Measurements from ENCODE around the gene LRFN2.

- TF ChIP-seq, protein P1, sequence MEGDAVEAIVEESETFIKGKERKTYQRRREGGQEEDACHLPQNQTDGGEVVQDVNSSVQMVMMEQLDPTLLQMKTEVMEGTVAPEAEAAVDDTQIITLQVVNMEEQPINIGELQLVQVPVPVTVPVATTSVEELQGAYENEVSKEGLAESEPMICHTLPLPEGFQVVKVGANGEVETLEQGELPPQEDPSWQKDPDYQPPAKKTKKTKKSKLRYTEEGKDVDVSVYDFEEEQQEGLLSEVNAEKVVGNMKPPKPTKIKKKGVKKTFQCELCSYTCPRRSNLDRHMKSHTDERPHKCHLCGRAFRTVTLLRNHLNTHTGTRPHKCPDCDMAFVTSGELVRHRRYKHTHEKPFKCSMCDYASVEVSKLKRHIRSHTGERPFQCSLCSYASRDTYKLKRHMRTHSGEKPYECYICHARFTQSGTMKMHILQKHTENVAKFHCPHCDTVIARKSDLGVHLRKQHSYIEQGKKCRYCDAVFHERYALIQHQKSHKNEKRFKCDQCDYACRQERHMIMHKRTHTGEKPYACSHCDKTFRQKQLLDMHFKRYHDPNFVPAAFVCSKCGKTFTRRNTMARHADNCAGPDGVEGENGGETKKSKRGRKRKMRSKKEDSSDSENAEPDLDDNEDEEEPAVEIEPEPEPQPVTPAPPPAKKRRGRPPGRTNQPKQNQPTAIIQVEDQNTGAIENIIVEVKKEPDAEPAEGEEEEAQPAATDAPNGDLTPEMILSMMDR (IDR thresholded peaks at IDR 0.05; ENCODE audit: control extremely low read depth in 1 of 3, insufficient read depth in 1 of 3, low read depth in 1 of 3, low read length in 3 of 3) = peak; percentile 70 to 73 (median 70)
- TF ChIP-seq MAX (IDR thresholded peaks at IDR 0.05) = no peak
- no peak for TF ChIP-seq SUZ12 (IDR thresholded peaks at IDR 0.05; ENCODE audit: low read length)
- TF ChIP-seq ZNF274 (IDR thresholded peaks at IDR 0.05; ENCODE audit: borderline replicate concordance, extremely low read depth, low read length) = no peak
- no peak for TF ChIP-seq EZH2 (IDR thresholded peaks at IDR 0.05; ENCODE audit: low read depth, low read length, severe bottlenecking)
- no peak for TF ChIP-seq EP300 (IDR thresholded peaks at IDR 0.05; ENCODE audit: borderline replicate concordance in 1 of 2, low read depth in 2 of 2, low read length in 2 of 2)
- TF ChIP-seq RFX5 (IDR thresholded peaks at IDR 0.05; ENCODE audit: borderline replicate concordance, low read depth, low read length) = no peak
- no peak for TF ChIP-seq HDAC2 (IDR thresholded peaks at IDR 0.05; ENCODE audit: borderline replicate concordance in 1 of 2, low read depth in 2 of 2, low read length in 2 of 2)
- peak; percentile 47 to 69 for TF ChIP-seq RAD21 (IDR thresholded peaks at IDR 0.05 in 1 of 2, conservative IDR thresholded peaks at IDR 0.05 in 1 of 2; ENCODE audit: low read depth in 2 of 2, low read length in 2 of 2)
- TF ChIP-seq GABPA (IDR thresholded peaks at IDR 0.05; ENCODE audit: borderline replicate concordance, insufficient read depth, low read length) = no peak
- no peak for TF ChIP-seq BCL11A (IDR thresholded peaks at IDR 0.05; ENCODE audit: low read depth in 2 of 2, low read length in 2 of 2)
- no peak for TF ChIP-seq E2F6 (IDR thresholded peaks at IDR 0.05)
- no peak for TF ChIP-seq POLR2A (IDR thresholded peaks at IDR 0.05; ENCODE audit: control extremely low read depth in 1 of 2, low read depth in 2 of 2, low read length in 2 of 2)
Measured at GRCh38 chr6:40536442-40536841, 50.7 kb downstream of the LRFN2 start.

Measured in H1 (cell line).